OCI-LY7 (cell line): ENCODE measurements around the gene ZIC2. TPM values are rescaled to one million over a fixed set of nuclear protein-coding genes. Genes with fewer than 3 reads are reported as not detected.

Source experiments
- BruUV-seq: library from RNA; stranded (reverse); fragments of 400-500 nt; replicated peaks from 2 replicates; lab custom pipeline; 2021; lab: Mats Ljungman, UMichigan
- CTCF ChIA-PET: fragments of 300-600 bp; sonication (Branson Sonifier 250); formaldehyde crosslinking; loops from one replicate; lab custom pipeline; 2022; ENCODE audit warnings: antibody characterized with exemption; ENCODE audit not compliant: unreplicated experiment; lab: Charles Lee
- POLR2A ChIA-PET: fragments of 300-600 bp; sonication (Branson Sonifier 250); formaldehyde crosslinking; loops from one replicate; lab custom pipeline; 2022; ENCODE audit warnings: antibody characterized with exemption; lab: Charles Lee
- DNase-seq: peaks from one replicate; pipeline ENCODE4 v3.0.0-alpha.2; 2015; ENCODE audit warnings: low spot score
- H2AFZ ChIP-seq: fragments of 200-600 bp; sonication (generic), shearing (Covaris generic); 2 replicates; pipeline ENCODE4 v1.6.1; 2014; ENCODE audit warnings: mild to moderate bottlenecking, antibody characterized with exemption, low read length, moderate library complexity
- H3K27ac ChIP-seq: fragments of 200-600 bp; sonication (generic); 2 replicates; pipeline ENCODE4 v1.5.1; 2014; ENCODE audit warnings: mixed run types, low read depth, mild to moderate bottlenecking, moderate library complexity, low read length, inconsistent platforms; ENCODE audit not compliant: poor library complexity, severe bottlenecking
- H3K36me3 ChIP-seq: fragments of 200-600 bp; sonication (generic); 2 replicates; pipeline ENCODE4 v1.6.1; 2014; ENCODE audit warnings: mild to moderate bottlenecking, antibody characterized with exemption, low read length, moderate library complexity, mixed read lengths; ENCODE audit not compliant: insufficient read depth
- H3K4me1 ChIP-seq: fragments of 200-600 bp; sonication (generic); 2 replicates; pipeline ENCODE4 v1.5.1; 2014; ENCODE audit warnings: mild to moderate bottlenecking, low read length; ENCODE audit not compliant: insufficient read depth, poor library complexity, severe bottlenecking
- H3K4me2 ChIP-seq: fragments of 200-600 bp; sonication (generic); 2 replicates; pipeline ENCODE4 v1.6.1; 2014; ENCODE audit warnings: mild to moderate bottlenecking, low read length
- H3K4me3 ChIP-seq: fragments of 200-600 bp; sonication (generic); 2 replicates; pipeline ENCODE4 v1.5.1; 2014; ENCODE audit warnings: mild to moderate bottlenecking, low read depth, low read length; ENCODE audit not compliant: poor library complexity, severe bottlenecking
- H3K79me2 ChIP-seq: fragments of 200-600 bp; sonication (generic); 2 replicates; pipeline ENCODE4 v1.6.1; 2016; ENCODE audit warnings: low read depth, mild to moderate bottlenecking, low read length, moderate library complexity, mixed read lengths; ENCODE audit not compliant: insufficient read depth
- H3K9me2 ChIP-seq: fragments of 200-600 bp; sonication (generic); 2 replicates; pipeline ENCODE4 v1.6.1; 2016; ENCODE audit warnings: mild to moderate bottlenecking, low read length, mixed read lengths; ENCODE audit not compliant: insufficient read depth
- H3K9me3 ChIP-seq: fragments of 200-600 bp; sonication (generic); 2 replicates; pipeline ENCODE4 v1.6.1; 2014; ENCODE audit warnings: mild to moderate bottlenecking, mixed run types, low read length, mixed read lengths
- H4K20me1 ChIP-seq: fragments of 200-600 bp; sonication (generic); 2 replicates; pipeline ENCODE4 v1.6.1; 2014; ENCODE audit warnings: mild to moderate bottlenecking, antibody characterized with exemption, low read length, moderate library complexity, mixed read lengths; ENCODE audit not compliant: insufficient read depth
- EZH2phosphoT487 ChIP-seq: fragments of 200-600 bp; sonication (generic); IDR thresholded peaks from 2 replicates; pipeline ENCODE4 v1.6.1; 2018; ENCODE audit warnings: low read depth, borderline replicate concordance, mild to moderate bottlenecking, mixed run types, antibody characterized with exemption, low read length, moderate library complexity, mixed read lengths
- intact Hi-C: fragments of 100-400 bp; cut with micrococcal nuclease; formaldehyde crosslinking; loops from one replicate; pipeline ENCODE4 v1.10.0; 2022; ENCODE audit not compliant: unreplicated experiment
- total RNA-seq, 2 experiments: library from RNA; depleted of rRNA in 1 of 2; stranded (reverse); fragments of >200 nt in 1 of 2; shearing (Covaris generic) in 1 of 2; gene quantifications; 2 replicates each; pipeline ENCODE4 v1.2.3, GENCODE V29; 2014 to 2022
- TF ChIP-seq, protein P1 (sequence below): fragments of 200-600 bp; sonication (generic); conservative IDR thresholded peaks from 2 replicates; pipeline ENCODE4 v1.5.1; 2014; ENCODE audit warnings: mild to moderate bottlenecking, antibody characterized with exemption, low read length, moderate library complexity, mixed read lengths

ZIC2 gene
- total RNA-seq, 2 experiments from 2014 or later: not detected

DNA sequence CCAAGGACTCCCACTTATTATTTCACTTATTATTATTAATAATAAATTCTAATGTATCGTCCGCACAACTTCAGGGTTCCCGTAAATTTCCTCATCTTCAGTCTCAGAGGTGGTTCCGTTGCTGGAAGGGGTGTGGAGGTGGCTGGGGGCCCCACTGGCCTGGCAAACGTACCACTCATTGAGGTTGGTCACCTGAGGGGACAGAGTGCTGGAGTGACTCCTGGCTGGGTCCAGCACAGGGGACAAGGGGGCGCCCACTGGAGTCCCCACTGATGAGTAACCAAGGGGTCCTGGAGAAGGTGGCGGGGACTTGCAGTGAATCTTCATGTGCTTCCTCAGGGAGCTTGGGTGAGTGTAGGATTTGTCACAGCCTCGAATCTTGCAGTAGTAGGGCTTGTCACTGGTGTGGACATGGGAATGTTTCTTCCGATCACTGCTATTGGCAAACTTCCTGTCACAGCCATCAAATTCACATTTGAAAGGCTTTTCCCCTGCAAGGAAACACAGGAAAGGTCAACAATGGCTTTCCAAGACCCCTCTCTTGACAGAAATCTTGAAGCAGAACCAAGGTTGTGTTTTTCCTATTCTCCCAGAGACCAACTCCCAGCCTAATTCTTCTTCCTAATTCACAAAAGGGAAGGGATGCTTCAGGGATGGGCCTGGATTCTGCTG, 16.1 kb upstream of the ZIC2 start:
- no peaks in the 10 kb centered on the region for H3K4me1 ChIP-seq
- no peaks in the 10 kb centered on the region for H4K20me1 ChIP-seq
- no peak overlapping the region for H2AFZ ChIP-seq
- no peak overlapping the region for H3K27ac ChIP-seq
- no peaks in the 10 kb centered on the region for H3K9me2 ChIP-seq
- intact Hi-C loops: no loop called here
- DNase-seq: no peak
- no peak overlapping the region for H3K4me2 ChIP-seq
- no peaks in the 10 kb centered on the region for H3K9me3 ChIP-seq
- POLR2A ChIA-PET: no interaction called here
- no peak overlapping the region for H3K4me3 ChIP-seq
- TF ChIP-seq, protein P1, sequence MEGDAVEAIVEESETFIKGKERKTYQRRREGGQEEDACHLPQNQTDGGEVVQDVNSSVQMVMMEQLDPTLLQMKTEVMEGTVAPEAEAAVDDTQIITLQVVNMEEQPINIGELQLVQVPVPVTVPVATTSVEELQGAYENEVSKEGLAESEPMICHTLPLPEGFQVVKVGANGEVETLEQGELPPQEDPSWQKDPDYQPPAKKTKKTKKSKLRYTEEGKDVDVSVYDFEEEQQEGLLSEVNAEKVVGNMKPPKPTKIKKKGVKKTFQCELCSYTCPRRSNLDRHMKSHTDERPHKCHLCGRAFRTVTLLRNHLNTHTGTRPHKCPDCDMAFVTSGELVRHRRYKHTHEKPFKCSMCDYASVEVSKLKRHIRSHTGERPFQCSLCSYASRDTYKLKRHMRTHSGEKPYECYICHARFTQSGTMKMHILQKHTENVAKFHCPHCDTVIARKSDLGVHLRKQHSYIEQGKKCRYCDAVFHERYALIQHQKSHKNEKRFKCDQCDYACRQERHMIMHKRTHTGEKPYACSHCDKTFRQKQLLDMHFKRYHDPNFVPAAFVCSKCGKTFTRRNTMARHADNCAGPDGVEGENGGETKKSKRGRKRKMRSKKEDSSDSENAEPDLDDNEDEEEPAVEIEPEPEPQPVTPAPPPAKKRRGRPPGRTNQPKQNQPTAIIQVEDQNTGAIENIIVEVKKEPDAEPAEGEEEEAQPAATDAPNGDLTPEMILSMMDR: no peak
- TF ChIP-seq EZH2phosphoT487: no peak
- BruUV-seq: no TSS peak
- H3K36me3 ChIP-seq: no peaks in the 10 kb centered on the region
- H3K79me2 ChIP-seq: no peaks in the 10 kb centered on the region
- CTCF ChIA-PET: no interaction called here

DNA sequence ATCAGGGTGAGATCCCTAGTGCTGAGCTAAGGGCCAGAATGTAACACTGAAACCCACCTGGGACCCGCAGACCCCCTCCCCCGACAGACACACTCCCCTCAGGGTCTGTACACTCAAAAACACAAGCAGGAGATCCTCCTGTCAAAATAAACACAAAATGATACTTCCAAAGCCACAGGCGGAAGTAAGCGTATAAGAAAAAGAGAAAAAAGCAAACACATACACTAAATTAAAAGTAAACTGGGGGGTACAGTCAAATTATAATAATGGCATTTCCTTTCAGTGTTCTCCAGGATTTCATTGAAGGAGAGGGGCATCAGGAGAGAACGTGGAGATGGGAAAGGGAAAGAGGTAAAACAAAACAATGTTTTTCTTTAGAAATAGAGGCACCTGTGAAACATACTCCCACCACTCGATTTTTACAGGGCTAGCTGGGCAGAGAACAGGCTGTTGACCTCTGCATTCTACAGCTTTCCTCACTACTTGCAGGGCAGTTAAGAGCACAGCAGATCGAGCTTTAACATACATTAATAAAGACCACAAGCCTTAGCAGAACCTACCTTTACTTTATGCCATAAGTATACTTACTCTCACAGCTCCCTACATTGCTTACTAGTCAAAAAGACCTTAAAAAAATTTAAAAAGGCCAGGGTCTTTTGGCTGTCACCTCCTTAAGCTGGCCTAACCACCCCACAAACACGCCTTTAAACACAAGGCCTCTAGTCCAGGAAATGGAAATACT, 15.3 kb upstream of the ZIC2 start:
- Histone ChIP-seq H3K9me2 (no peaks in the 10 kb centered on the region), H3K79me2 (no peaks in the 10 kb centered on the region), H3K4me3 (no peak overlapping the region), H3K36me3 (no peaks in the 10 kb centered on the region), H3K27ac (no peak overlapping the region), H3K4me1 (no peaks in the 10 kb centered on the region), H2AFZ (no peak overlapping the region), H3K9me3 (no peaks in the 10 kb centered on the region), H3K4me2 (no peak overlapping the region), H4K20me1 (no peaks in the 10 kb centered on the region)
- intact Hi-C loops: no loop called here
- DNase-seq: no peak
- ChIA-PET POLR2A (no interaction called here), CTCF (no interaction called here)
- no TSS peak for BruUV-seq
- no peak for TF ChIP-seq EZH2phosphoT487
- TF ChIP-seq, protein P1: no peak

DNA sequence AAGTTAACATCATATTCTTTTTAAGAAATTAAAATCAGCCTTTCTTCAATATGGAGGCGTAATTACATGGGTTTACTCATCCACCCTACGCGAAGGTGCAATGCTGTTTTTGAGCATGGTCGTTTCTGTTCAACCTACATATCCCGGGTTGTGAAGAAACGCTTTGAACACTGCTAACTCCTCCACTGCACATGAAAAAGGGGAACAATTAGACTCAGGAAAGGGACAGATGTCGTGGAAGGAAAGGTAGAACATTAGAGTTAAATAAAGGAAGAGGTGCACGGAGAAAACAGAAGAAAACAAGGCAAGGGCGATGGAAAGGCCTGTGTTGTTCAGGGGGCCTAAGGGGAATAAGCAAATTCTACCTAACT, 14.1 kb upstream of the ZIC2 start:
- Histone ChIP-seq H3K9me3 (no peaks in the 10 kb centered on the region), H3K79me2 (no peaks in the 10 kb centered on the region), H3K4me1 (no peaks in the 10 kb centered on the region), H2AFZ (no peak overlapping the region), H3K4me2 (no peak overlapping the region), H3K27ac (no peak overlapping the region), H3K9me2 (no peaks in the 10 kb centered on the region), H4K20me1 (no peaks in the 10 kb centered on the region), H3K4me3 (no peak overlapping the region), H3K36me3 (no peaks in the 10 kb centered on the region)
- DNase-seq: no peak
- TF ChIP-seq, protein P1: no peak
- TF ChIP-seq EZH2phosphoT487: no peak
- no TSS peak for BruUV-seq
- ChIA-PET POLR2A (no interaction called here), CTCF (no interaction called here)
- intact Hi-C loops: no loop called here
